Measurements from ENCODE around the gene ASIC4.

DNA sequence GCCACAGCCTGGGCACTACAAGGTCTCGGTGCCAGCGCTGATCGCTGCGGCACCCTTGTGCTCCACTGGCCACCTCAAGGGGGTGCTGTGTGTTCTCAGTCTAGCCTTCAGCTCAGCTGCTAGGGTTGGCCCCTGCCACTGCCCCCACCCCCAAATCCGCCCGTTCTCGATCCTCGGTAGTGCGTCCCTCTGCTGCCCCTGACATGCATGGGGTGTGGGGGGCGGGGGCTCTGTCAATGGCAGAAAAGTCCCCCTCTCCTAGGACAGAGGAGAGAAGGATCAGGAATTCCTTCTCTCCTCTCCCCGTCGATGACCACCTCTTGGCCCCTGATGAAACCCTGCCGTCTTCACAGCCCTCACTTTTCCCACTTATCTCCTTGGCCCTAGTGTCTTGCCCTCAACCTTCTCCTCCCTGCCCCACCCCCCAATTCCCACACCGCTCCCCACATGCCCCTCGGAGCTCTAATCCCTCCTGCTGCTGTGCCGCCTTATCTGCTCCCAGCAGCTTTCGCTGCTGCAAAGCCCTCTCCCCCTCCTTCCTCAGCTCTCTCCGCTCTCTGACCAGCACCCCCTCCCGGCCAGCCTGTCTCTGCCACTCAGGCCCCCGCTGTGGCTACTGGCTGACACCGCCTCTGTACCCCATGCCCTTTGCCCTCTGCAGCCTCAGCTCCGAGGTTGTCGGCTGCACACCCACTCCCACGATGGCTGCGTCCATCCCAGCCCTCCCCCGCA lies 4.3 kb upstream of the ASIC4 start:
- TF ChIP-seq POLR2A (IDR thresholded peaks at IDR 0.05) = no peak
- TF ChIP-seq, protein P1, sequence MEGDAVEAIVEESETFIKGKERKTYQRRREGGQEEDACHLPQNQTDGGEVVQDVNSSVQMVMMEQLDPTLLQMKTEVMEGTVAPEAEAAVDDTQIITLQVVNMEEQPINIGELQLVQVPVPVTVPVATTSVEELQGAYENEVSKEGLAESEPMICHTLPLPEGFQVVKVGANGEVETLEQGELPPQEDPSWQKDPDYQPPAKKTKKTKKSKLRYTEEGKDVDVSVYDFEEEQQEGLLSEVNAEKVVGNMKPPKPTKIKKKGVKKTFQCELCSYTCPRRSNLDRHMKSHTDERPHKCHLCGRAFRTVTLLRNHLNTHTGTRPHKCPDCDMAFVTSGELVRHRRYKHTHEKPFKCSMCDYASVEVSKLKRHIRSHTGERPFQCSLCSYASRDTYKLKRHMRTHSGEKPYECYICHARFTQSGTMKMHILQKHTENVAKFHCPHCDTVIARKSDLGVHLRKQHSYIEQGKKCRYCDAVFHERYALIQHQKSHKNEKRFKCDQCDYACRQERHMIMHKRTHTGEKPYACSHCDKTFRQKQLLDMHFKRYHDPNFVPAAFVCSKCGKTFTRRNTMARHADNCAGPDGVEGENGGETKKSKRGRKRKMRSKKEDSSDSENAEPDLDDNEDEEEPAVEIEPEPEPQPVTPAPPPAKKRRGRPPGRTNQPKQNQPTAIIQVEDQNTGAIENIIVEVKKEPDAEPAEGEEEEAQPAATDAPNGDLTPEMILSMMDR (IDR thresholded peaks at IDR 0.05) = peak; percentile 49 to 67 (median 60)

Data from body of pancreas (tissue), 4 donors.